D721Med (cell line): ENCODE measurements around the gene TIAM2.

Experiments
- DNase-seq: peaks from one replicate; pipeline ENCODE4 v3.0.0; 2011; ENCODE audit warnings: low spot score; ENCODE audit not compliant: insufficient read length
- FAIRE-seq: peaks from 2 replicates; lab custom pipeline; 2011; peaks lifted over from hg19 to GRCh38; lab: Jason Lieb, UNC
- CTCF ChIP-seq: IDR thresholded peaks from 2 replicates; pipeline ENCODE4 v1.5.1; 2012; ENCODE audit warnings: mild to moderate bottlenecking, control low read depth; ENCODE audit not compliant: insufficient read depth; ENCODE audit errors: missing control alignments

TIAM2 gene

GRCh38 chr6:155080881-155081845 is 86.0 kb downstream of the TIAM2 start:
- no peak for DNase-seq
- peak; percentile 91 for FAIRE-seq
- TF ChIP-seq CTCF, result no peak

GRCh38 chr6:155084431-155085123 is 89.5 kb downstream of the TIAM2 start:
- DNase-seq, result no peak
- TF ChIP-seq CTCF, result no peak
- no peak for FAIRE-seq

GRCh38 chr6:155085582-155086257 is 90.6 kb downstream of the TIAM2 start:
- no peak for TF ChIP-seq CTCF
- DNase-seq (no peak), FAIRE-seq (no peak)

GRCh38 chr6:155088856-155089255 is 93.7 kb downstream of the TIAM2 start:
- TF ChIP-seq CTCF, result no peak
- FAIRE-seq (no peak), DNase-seq (no peak)

GRCh38 chr6:155089746-155090145 is 94.6 kb downstream of the TIAM2 start:
- DNase-seq (no peak), FAIRE-seq (no peak)
- TF ChIP-seq CTCF, result no peak

GRCh38 chr6:155090166-155090565 is 95.1 kb downstream of the TIAM2 start:
- FAIRE-seq (no peak), DNase-seq (no peak)
- no peak for TF ChIP-seq CTCF
